HG02840 (cell line): Measurements from ENCODE around the gene TIAL1.
"Not testable (repeated sequence)": the region's sequence is repeated elsewhere in the genome, so short reads cannot be mapped to it uniquely, and the experiment has no call there.

Experiments
- ATAC-seq: cut with Tn5 transposase; IDR thresholded peaks from one replicate; pipeline ENCODE4 v1.9.1; 2021; ENCODE audit warnings: mild to moderate bottlenecking, moderate library complexity, moderate number of reproducible peaks; ENCODE audit not compliant: unreplicated experiment, low FRiP score

Gene TIAL1

GRCh38 chr10:119596537-119597404, at the start of gene TIAL1:
Gene TIAL1 (minus strand): TSS chr10:119596964. CDS start chr10:119596465, 499 bp downstream.
- peak; percentile 85 for ATAC-seq

GRCh38 chr10:119644994-119645393, 48.2 kb upstream of the TIAL1 start:
- no peak for ATAC-seq

- no peak for ATAC-seq
Measured at GRCh38 chr10:119644205-119644814, 47.5 kb upstream of the TIAL1 start.

GRCh38 chr10:119643306-119644204, 46.8 kb upstream of the TIAL1 start:
- ATAC-seq: no peak

DNA sequence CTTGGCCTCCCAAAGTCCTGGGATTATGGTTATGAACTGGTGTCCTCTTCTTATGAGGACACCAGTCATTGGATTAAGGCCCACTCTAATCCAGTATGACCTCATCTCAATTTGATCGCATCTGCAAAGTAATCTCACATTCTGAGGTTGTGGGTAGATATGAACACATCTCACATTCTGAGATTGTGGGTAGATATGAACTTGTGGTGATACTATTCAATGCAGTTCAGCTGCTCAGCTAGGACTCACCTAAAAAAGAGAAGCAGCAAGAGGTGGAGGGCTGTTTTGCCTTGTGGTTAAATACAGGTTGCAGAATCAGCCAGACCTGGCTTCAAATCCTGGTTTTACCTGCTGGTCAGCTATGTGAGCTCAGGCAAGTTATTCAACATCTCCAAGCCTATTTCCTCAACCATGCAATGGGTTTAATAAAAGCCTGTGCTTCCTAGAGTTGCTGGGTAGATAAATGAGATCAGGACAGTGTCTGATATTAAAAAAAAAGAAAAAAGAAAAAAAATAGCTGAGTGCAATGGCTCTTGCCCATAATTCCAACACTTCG, 45.9 kb upstream of the TIAL1 start:
- no peak for ATAC-seq

DNA sequence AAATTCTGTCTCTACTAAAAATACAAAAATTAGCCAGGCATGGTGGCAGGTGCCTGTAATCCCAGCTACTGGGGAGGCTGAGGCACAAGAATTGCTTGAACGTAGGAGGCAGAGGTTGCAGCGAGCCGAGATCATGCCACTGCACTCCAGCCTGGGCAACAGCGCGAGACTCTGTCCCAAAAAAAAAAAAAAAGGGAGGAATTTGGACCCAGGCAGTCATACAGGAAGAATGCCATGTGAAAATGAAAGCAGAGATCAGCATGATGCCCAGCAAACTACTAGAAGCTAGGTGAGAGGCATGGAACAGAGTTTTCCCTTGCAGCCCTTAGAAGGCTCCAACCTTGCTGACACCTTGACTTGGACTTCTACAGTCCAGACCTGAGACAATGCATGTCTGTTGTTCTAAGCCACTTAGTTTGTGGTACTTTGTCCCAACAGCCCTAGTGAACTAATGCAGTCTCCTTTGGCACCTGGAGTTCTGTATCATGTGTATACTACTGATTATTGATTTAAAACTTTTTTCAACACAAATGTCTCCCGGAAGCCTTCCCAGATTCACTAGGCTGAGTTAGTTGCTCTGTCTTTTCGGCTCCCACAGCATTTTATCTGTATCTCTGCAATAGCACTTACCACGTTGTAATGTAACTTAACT, 44.2 kb upstream of the TIAL1 start:
- no peak for ATAC-seq

DNA sequence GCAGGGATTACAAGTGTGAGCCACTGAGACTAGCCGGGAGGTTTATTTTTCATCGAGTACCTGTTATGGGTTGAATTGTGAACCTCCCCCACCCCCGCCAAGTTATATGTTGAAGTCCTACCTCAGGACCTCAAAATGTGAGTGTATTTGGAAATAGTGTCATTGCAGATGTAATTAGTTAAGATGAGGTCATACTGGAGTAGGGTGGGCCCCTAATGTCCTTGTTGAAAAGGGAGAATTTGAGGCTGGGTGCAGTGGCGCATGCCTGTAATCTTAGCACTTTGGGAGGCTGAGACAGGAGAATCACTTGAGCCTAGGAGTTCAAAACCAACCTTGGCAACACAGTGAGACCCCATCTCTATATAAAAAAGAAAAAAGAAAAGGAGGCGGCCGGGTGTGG, 43.6 kb upstream of the TIAL1 start:
- no peak for ATAC-seq

DNA sequence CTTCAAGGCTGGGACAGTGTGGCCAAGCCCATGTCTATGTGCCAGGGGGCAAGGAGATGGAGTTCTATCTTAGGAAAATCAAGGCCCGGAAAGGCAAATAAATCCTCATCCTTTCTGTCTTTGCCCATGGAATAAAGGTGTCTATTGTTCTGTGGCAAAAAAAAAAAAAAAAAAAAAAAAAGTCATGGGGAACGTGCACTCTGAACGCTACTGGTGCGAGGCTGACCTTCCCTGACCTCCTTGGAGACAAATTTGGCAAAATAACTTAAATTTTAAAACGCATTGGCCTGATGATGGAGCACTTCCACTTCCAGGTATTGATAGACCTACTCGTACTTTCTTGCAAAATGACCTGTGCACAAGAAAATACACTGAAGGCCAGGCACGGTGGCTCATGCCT, 42.2 kb upstream of the TIAL1 start:
- no peak for ATAC-seq

- ATAC-seq: no peak
Measured at GRCh38 chr10:119637631-119638030, 40.9 kb upstream of the TIAL1 start.

DNA sequence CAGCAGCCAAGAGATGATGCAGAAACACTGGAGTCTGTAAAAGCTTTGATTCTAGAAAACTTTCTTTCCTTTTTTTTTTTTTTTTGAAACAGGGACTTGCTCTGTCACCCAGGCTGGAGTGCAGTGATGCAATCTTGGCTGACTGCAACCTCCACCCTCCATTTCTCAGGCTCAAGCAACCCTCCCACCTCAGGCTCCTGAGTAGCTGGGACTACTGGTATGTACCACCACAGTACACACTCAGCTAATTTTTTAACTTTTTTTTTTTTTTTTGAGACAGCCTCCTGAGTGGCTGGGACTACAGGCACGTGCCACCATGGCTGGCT, 37.4 kb upstream of the TIAL1 start:
- no peak for ATAC-seq

DNA sequence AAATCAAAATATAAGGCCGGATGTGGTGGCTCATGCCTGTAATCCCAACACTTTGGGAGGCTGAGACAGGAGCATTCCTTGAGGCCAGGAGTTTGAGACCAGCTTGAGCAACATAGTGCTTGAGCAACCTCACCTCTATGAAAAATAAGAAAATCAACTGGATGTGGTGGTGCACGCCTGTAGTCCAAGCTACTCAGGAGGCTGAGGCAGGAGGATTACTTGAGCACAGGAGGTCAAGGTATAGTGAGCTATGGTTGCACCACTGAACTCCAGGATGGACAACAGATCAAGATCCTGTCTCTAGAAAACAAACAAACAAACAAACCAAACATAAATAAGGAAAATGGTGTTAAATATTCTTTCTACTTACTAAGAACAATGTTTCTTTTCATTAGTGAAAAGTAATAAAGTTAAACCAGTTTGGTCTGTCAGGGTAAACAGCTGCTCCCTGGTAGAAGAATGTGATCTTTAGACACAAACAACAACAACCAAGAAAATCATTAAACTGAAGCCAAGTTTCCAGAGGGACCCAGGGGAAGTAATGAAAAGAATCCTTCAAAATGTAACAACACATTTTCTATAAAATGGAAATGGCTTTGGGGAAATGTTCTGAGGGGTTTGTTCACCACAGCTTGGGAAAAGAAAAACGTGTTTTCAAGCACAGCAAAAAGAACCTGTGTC, 36.9 kb upstream of the TIAL1 start:
- no peak for ATAC-seq

DNA sequence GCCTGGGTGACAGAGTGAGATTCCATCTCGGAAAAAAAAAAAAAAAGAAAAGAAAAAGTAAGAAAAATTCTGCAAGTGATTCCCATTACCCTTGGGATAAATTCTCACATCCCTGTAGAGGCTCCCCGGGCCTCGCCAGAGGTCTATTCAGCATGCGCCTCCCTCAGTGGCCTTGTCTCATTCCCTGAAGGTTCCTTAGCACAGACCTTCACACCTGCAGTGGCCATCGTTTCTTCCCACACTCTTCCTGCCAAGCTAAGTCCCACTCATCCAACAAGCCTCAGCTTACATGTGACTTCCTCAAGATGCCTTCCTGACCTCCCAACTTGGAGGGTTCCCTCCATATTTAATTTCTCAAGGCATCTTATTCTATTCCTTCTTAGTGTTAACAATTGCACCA, 33.5 kb upstream of the TIAL1 start:
- ATAC-seq: no peak

DNA sequence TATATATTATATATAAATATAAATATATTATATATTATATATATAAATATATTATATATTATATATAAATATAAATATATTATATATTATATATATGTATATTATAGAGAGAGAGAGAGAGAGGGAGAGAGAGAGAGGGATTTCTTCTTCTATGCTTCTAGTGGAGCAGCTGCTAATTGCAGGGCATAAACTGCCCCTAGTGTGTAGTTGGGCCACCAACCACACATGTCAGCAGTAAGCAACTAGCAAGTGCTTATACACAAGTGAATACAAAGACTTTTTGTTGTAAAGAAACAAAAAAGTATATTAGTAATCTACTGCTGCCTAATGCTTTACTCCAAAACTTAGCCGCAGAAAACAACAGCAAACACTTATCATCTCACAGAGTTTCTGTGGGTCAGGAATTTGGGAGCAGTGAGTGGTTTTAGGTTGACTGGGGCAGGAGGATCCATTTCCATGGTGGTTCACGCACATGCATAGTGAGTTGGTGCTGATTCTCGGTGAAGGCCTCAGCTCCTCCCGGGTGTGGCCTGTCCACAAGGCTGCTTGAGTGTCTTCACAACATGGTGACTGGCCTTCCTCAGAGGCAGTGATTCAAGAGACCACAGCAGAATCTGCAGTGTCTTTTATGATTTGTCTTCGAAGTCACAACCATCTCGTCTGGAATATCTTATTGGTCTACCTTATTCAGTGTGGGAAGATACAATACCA, 29.0 kb upstream of the TIAL1 start:
- no peak for ATAC-seq

DNA sequence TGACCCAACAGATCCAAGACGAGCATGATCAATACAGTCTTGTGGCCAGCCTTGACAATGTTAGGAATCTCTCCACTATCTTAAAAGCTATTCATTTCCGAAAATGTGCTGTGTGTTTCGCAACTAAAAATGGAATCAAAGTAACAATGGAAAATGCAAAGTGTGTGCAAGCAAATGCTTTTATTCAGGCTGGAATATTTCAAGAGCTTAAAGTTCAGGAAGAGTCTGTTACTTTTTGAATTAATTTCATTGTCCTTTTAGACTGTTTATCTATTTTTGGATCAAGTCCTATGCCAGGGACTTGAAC, 24.3 kb upstream of the TIAL1 start:
- ATAC-seq: no peak

DNA sequence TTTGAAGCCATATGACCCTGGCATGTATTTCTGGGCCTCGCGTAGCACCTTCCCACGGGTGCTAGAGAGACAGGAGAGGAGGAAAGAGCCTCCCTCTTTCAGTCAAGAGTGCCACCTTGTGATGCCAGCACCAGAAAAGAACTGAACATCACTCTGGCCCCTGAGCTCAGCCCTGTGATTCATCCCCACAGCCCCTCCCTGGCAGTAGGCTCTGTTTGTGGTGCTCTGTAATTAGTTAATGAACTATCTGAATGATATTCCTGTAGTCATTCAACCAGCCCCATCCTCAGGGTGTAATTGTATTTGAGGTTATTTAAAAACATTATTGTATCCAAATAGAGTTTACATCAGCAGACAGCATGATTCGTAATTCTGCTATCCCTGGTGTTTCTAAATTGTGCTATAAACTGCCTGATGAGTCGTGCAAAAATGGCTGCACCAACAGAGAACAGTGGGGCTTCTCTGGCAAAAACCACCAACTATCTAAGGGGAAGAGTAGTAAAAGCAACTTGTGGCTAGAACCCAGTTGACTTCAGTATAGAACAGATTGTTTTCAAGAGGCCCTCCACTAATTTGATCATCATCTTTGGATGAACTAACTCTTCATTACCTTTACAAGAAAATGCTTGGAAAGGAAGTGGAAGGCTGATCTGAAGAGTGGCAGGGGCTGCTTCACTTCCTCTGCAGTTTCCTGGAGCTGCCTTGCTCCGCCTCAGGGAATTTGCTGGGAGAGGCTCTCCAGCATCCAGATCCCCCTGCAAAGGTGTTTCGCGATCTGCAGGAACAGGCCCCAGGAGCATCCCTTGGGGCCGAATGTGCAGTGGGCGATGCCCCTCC, 23.7 kb upstream of the TIAL1 start:
- ATAC-seq: no peak

- ATAC-seq: not testable (repeated sequence)
Measured at GRCh38 chr10:119619811-119620210, 23.0 kb upstream of the TIAL1 start.

- no peak for ATAC-seq
Measured at GRCh38 chr10:119619215-119619614, 22.5 kb upstream of the TIAL1 start.

DNA sequence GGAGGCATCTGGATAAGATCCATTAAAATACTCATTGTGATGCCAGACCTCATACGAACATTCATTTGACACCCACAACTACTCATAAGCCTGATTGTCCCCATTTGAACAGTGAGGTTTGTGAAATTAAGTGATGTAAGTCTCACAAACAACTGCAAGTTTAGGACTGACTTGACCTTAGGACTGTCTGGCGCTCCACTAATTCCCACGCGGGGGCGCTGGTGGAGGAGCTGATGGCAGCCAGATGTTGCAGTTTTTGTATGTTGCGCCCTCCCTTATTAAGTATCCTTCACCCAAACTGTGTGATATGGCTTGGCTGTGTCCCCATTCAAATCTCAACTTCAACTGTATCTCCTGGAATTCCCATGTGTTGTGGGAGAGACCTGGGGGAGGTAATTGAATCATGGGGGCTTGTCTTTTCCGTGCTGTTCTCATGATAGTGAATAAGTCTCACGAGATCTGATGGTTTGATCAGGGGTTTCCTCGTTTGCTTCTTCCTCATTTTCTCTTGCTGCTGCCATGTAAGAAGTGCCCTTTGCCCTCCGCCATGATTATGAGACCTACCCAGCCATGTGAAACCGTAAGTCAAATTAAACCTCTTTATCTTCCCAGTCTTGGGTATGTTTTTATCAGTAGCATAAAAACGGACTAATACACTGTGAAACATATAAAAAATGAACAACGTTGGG, 20.3 kb upstream of the TIAL1 start:
- no peak for ATAC-seq
